Right renal cortex interstitium (tissue), 3 donors: ENCODE data around the gene RSRC1. TPM values are rescaled to one million over a fixed set of nuclear protein-coding genes. Genes with fewer than 3 reads are reported as not detected.
"Not testable (repeated sequence)": the region's sequence is repeated elsewhere in the genome, so short reads cannot be mapped to it uniquely, and the experiment has no call there.

Experiments used
- DNase-seq, 3 donors: peaks; one replicate each; pipeline ENCODE4 v3.0.0-alpha.2; 2013; ENCODE audit warnings: low read depth in 3 of 3, low spot score in 2 of 3
- polyA plus RNA-seq, 3 donors: library from polyadenylated mRNA; unstranded; fragments of 120-200 nt; gene quantifications; one replicate each; pipeline ENCODE4 v1.2.1, GENCODE V29; 2013; ENCODE audit not compliant: insufficient read length in 3 of 3

Gene RSRC1
- polyA plus RNA-seq, 3 donors: 37.9 to 40.8 (median 38.2) TPM

DNA sequence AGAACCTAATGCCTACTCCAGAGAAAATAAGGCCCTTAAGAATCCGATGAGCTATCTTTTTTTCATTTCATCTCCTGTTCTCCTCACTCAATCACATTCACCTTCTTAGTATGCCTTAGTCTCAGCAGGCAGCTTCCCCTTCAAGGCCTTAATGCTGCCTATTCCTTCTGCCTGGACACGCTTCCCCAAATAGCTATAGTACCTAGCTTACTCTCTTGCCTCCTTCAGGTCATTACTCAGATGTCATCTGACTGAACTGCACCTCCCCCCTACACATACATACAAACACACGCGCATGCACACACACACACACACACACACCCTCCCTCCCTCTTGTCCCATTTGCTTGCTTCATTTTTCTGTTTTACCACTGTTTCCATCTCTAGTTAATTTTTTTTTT lies 269.6 kb downstream of the RSRC1 start:
- DNase-seq: no peak

DNA sequence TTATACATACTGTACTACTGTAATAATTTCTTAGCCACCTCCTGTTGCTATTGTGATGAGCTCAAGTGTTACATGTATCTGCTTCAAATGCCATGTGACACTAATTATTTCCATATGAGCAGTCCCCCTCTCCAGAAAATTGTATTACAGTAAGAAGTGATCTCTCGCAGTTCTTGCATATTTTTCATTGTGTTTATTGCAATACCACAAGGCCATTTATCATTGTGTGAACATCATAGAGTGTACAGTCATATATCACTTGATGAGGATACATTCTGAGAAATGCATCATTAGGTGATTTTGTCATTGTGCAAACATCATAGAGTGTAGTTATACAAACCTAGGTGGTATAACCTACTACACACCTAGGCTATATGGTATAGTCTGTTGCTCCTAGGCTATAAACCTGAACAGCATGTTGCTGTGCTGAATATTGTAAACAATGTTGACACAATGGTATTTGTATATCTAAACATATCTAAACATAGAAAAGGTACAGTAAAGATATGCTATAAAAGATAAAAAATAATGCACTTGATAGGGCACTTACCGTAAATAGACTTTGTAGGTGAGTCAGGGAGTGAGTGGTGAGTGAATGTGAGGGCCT lies 271.5 kb downstream of the RSRC1 start:
- no peak for DNase-seq

DNA sequence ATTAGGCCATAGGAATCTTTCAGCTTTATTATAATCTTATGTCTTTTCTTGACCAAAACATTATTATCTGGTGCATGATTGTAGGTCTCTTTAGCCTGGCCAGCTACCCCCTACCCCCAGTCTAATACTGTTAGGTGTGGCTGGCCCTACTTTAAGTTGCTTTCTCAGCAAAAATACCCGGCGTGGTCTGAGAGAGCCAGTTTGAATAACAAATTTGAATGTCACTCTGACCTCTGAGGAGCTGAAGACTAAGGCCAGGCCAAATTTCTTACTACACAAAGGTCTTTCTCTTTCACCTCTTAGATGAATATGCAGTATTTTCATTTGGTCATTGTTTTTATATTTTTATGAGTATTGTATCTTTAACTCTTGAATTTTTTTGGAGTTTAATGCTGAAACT lies 272.6 kb downstream of the RSRC1 start:
- no peak for DNase-seq

DNA sequence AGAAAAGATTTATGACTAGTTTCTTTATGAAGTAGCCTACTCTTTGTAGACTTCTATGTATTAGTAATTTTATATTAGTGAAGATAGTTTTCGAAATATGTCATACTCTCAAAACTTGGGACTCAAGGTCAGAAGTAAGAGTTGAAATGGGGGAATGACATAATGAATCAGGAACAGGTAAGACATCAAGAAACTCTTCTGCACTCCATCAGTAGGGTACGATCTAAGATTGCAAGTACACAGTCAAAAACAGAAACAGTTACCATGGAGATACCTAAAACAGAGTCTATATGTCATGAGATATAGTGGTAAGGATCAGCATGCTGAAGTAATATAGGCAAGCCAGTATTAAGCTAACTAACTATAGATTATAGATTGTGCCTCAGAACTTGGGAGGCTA lies 274.1 kb downstream of the RSRC1 start:
- no peak for DNase-seq

DNA sequence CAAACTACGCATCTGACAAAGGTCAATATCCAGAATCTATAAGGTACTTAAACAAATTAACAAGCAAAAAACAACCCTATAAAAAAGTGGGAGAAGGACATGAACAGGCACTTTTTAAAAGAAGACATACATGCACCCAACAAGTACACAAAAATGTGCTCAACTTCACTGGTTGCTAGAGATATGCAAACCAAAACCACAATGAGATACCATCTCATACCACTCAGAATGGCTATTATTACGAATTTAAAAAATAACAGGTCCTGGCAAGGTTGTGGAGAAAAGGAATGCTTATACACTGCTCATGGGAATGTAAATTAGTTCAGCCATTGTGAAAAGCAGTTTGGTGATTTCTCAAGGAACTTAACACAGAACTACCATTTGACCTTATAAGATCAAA lies 285.5 kb downstream of the RSRC1 start:
- no peak for DNase-seq

DNA sequence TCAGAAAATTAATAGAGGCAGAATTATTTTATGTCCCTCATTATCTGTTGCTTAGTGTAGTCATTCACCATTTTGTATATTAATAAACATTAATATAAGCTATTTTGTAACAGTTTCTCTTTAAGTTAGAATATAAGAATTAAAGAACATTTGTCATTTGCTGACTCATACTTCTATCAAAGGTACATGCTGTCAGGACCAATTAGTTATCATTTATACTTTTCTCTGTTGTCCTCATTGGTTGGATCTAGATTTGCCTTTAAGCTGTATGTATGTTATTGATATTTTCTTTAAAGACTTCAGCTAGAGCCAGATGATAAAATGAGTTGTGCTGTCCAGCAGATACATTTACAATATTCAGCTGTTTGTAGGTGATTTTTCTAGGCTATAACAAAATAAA lies 292.7 kb downstream of the RSRC1 start:
- DNase-seq: no peak

DNA sequence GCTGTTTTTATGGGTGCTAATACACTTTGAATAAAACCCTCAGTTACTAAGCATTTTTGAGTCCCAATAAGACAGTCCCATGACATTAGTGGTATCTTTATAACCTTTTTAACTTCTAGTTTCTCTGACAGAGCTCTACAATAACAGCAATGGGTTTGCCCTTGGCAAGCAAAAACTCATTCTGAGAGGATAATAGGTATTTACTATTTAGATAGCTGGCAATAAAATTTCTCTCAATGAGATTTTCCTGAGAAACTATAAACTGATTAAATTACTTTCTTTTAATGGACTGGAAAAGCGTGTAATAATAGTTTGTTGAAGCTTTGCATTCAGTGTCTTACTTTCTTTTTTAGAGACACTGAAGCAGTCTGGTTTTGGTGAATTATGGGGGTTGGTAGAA lies 293.1 kb downstream of the RSRC1 start:
- DNase-seq: no peak

DNA sequence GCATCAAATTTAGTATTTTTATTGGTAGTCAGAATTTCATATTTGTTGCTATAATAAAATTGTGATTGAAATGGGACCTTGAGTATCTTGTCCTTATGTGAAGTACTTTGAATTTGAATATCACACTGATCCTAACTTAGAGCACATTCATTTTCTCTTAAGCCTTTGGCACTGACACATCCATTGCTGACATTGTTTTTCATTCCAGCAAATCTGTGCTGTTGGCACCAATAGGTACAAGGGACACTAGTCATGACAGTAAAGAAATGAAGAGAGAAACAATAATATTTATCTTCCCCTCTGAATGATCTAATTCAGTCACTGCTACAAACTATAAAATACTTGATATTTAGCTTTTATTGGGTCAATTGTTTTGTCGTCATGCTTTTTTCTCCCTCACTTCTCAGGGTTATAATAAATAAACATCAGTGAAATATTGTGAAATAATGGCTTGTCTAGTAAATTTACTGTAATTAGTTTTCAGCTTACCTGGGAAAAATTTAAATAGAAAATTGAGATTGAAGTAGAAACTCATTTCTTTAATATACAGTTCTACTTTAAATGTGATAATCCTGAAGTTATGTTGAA lies 294.3 kb downstream of the RSRC1 start:
- no peak for DNase-seq

DNA sequence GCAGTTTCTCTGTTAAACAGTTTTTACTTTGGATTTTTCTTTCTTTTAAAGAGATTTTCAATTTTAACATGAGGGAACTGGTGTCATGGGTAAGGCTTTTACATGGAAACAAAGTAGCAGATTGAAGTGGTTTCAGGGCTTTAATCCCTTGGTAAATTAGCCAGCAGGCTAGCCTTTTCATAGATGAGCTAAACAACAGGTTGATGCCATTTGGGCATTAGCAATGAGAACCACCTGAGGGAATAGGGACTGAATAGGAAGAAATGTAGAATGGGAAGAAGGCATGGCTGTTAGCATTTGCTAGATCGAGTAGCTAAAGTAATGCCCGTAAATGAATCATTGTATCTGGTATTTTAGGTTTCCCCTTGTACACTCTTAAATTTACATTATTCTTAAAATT lies 295.6 kb downstream of the RSRC1 start:
- DNase-seq: no peak

DNA sequence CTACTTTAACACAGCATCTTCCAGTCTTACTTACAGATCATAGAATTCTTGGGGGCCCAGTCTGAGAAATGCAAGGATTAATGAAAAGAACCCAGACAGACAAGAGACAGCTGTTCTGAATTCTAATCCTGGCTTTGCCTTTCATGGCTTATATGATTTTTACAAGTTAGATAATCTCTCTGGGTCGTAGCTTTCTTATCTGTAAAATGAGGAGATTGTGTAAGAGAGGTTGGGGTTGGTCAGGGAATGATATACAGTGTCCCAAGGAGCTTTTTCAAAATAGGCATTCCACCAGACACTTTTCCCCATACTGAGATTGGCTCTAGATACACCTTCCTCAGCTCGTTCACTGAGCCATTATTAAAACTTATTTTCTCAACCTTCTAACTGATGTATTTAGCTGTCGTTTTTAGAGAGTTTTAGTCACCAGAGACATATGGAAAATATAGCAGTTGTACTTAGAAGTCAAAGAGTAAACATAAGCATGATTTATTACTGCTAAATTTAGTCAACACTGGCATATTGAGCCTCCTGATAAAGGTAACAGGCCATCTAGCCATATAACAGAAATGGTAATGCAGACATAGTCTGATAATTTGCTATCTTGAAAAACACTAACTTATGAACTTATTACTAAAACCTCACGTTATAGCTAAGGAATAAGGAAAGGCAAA lies 298.1 kb downstream of the RSRC1 start:
- no peak for DNase-seq

DNA sequence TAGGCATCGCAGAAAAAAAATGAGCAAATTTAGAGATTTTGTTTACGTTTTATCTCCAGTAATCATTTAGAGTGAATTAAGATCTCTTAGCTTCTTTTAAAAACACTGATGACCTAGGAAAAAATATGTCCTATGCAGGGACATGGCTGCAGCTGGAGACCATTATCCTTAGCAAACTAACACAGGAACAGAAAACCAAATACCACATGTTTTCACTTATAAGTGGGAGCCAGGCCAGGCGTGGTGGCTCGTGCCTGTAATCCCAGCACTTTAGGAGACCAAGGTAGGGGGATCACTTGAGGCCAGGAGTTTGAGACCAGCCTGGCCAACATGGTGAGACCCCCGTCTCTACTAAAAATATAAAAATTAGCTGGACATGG lies 298.6 kb downstream of the RSRC1 start:
- DNase-seq: not testable (repeated sequence)

DNA sequence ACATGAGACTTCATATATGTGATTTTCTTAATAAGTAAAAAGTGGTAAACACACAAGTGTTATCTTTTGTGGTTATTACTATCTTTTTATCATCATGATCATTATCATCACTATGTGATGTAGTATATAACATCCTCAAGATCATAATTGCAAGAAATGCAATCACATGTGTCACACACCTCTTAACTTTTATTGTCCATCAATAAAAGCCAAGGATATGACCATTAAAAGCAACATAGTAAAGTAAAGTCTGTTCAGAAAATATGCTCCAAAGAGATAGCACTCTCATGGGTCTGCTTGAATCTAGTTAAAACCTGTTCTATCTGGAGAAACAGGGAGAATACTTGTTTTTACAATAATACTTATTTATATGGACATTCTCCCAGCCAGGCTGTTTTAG lies 308.1 kb downstream of the RSRC1 start:
- no peak for DNase-seq

DNA sequence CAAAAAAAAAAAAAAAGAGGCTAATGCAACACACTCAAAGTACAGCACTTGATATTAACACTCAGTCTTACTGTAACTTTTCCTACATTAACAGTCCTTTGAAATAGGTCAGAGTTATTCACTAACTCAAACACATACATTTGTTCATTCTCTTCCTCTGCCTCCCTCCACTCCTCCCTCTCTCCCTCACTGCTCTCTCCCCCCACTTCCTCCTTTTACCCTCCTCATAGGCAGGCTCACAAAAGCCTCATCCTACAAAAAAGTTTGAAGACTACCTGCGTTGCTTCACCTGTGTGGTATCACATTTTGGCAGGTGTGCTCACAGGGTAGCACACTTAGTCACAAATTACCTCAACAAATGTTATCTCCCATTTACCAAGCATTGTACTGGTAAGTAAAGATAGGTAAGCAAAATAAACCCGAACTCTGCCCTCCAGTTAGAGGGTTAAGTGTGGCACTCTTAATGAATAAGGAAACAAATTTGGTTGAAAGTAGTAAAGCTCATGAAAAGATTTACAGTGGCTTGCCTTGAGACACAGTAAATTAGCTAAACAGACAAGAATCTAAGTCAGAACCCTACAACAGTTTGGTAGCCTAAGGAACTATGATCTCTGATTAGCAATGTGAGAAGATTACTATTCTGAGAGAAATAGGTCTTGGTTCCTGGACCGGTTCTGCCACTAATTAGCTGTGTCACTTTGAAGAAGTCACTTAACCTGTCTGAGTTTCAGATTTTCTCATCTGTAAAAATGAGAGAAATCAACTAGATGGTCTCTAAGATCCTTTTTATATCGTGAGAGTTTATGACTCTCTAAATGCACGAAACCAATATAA lies 310.1 kb downstream of the RSRC1 start:
- no peak for DNase-seq

DNA sequence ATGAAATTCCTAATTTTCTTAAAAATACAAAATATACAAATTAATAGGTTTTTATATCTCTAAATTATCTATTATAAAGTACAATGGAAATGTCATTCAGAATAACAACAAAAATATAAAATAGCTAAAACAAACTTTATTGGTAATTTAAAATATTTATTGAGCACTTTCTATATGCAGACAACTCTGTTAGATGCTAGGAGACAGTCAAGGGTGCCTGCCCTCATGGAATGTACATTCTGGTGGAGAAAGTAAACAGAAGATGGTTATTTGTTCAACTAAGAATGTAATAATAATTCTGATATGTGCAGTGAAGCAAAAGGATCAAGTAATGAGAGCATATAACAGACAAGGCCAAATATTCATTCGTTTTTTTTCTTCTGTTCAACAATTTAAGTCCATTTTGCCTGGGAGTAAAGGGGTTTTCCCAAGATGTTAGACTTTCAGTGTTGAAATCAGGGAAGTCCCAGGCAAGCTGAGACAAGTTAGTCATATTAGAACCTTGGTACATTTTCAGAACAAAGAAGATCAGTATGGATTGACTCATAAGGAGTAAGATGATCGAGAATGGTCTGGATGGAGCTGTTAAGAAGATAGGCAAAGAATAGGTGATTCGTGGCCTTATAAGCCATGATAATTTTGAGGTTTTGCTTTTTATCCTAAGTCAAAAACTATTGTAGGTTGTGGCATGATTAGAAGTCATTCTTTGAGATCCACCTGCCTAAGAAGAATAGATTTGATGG lies 310.9 kb downstream of the RSRC1 start:
- no peak for DNase-seq

DNA sequence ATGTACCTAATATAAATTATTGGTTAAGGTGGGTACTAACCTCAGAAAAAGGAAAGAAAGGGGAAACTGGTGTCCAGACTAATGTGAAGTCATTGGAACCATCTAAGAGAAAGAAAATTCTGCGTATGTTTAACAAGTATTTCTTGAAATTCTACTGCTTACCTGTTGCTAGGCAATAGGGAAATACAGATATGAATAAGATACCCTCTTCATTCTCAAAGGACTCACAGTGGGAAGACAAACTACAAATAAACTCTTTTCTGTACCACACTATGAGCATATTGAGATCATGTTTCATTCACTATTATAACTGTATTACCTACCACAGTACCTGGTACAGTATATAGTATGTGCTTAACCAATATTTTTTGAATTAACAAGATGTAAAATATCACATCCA lies 320.6 kb downstream of the RSRC1 start:
- no peak for DNase-seq

DNA sequence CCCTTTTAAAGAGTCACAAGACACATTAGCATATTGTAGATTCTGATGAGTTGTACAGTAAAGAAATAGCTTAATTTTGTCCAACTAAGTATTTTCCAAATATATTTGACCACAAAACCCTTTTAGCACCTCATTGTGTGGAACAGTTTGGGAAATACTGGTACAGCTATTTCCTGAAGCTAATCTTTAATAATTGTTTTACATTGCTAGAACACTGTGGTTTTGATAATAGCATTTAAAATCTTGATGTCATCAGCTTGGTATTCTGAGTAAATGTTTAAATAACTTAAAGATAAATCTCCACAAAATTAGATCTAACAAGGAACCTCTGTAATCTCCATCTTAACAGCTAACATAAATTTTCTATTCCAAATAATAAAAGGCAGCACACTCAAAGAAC lies 321.1 kb downstream of the RSRC1 start:
- no peak for DNase-seq

DNA sequence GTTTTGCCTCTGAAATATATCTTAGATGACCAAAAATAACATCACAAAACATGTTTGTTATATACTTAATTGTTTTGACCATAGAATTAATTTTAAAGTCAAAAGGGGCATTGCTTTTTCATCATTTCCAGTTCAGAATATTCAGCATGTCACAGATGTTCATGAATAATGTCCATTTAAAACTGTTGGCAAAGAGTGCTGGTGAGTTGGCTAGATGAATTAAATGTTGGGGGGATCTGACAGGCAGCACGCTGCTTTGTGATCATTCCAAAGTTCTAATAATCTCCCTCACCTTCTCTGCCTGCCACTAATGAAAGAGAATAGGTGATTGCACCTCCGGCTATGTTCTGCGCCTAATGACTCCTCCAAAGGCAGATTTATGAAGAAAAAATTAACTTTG lies 321.9 kb downstream of the RSRC1 start:
- DNase-seq: no peak

DNA sequence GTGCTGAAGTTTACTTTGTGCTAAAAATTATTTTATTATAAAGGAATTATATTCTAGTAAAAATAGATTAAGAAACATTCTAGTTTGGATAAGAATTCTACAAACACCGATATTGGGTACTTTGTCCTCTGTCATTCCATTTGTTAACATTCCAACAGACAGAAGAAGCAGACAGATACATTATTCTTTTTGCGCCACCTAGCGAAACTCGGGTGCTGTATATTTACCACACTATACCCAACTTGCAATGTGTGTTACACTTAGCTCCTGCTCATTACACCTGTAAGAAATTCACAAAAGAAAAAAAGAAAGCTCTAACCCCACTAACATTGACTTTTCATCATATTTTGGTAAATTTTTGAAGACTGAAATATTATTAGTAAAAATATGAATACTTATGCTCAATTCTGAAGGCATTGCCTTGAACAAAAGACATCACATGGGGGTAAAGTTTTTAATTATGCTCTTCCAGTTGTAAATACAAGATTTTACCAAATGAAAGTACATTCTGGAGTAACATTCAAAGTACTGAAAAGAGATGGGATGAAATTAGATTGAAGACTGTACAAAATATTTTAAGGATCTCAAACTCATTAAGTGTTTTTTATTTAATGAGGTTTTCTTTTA lies 324.6 kb downstream of the RSRC1 start:
- peak; percentile 18 to 44 (median 21) for DNase-seq

DNA sequence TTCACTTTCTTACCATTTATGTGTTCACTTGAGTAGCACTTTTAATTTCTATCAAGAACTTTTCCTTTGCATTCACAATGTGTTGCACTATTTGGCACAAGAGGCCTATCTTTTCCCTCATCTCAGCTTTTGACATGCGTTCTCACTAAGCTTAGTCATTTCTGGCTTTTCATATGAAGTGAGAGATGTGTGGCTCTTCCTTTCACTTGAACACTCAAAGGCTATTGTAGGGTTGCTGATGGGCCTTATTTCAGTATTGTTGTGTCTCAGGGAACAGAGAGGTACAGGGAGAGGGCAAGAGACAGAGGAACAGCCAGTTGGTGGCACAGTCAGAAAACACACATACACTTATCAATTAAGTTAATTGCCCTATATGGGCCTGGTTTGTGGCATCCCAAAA lies 333.7 kb downstream of the RSRC1 start:
- DNase-seq: no peak

DNA sequence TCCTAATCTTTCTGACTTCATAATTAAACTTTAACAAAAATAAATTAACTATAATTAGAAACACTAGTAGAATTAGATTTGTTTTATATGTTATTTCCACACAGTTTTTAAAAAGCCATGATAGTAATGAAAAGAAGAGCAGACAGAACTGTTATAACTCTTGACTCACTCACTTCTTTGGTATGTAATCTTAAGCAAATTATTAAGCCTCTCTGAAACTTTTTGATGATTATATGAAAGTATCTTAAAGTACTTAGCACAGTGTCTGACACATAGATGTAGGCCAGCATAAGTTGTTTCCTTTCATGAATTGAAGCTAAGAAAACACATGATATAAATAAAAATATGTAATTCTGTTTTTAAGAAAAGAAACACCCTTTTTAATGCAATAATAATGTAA lies 337.5 kb downstream of the RSRC1 start:
- no peak for DNase-seq
